ENCODE results near the gene AP3M1. TPM values are rescaled to one million over a fixed set of nuclear protein-coding genes. Genes with fewer than 3 reads are reported as not detected.

Gene AP3M1
- total RNA-seq, 1 experiment from 2014 or later = 37.4 TPM

DNA sequence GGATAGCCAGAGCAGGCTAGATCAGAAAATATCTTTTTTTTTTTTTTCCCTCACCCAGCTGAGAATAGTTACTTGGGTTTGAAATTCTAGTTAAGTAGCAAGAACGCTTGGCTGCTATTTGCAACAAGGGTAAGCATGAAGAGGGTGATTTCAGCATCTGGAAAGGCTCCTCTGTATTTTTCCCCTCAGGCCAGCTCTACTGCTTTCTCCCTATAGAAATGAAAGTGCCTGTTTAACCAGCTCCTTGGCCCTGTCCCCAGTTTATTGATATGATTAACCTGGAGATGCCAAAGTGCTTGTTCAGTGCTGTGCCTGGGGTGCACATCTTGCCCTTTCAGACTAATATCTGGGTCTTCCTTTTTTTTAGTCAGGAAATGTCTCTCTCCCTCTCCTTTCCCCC lies 37.1 kb downstream of the AP3M1 start:
- no peak overlapping the region for H2BK120ac ChIP-seq (ENCODE audit: low read depth, low read length, poor library complexity, severe bottlenecking)
- H3K27ac ChIP-seq (ENCODE audit: insufficient read length, low read depth, low read length) = no peak overlapping the region
- no peak overlapping the region for H4K91ac ChIP-seq (ENCODE audit: insufficient read length, low read depth, low read length)
- H2AK5ac ChIP-seq (ENCODE audit: insufficient read length, low read length) = no peak overlapping the region
- Mint-ChIP-seq H3K27me3 (ENCODE audit: low read depth) (peaks cover 2% of the 10 kb centered on the region; the same call in 1 of the 2 replicates), H3K9me3 (no peaks in the 10 kb centered on the region), H3K27ac (peak overlapping the region in 1 of 3 experiments; percentile 81; a peak in 3 of 7 replicates), H3K36me3 (ENCODE audit: insufficient read depth in 1 of 3, low read depth in 3 of 3) (peaks cover 79 to 98% (median 97%) of the 10 kb centered on the region in 3 experiments; a peak in 6 of 7 replicates), H3K4me1 (no peaks in the 10 kb centered on the region), H3K4me3 (no peak overlapping the region)
- H3K18ac ChIP-seq (ENCODE audit: insufficient read length, low read depth, low read length) = no peak overlapping the region
- no peak overlapping the region for H3K56ac ChIP-seq (ENCODE audit: insufficient read length, low read depth, low read length)
- no peaks in the 10 kb centered on the region for H3K27me3 ChIP-seq (ENCODE audit: insufficient read depth, low read length)
- peaks cover 3% of the 10 kb centered on the region for H3K79me1 ChIP-seq (ENCODE audit: insufficient read depth, low read depth, low read length, poor library complexity, severe bottlenecking)
- no peak overlapping the region for H2BK5ac ChIP-seq (ENCODE audit: insufficient read length, low read length)
- no peak overlapping the region for H3K14ac ChIP-seq (ENCODE audit: insufficient read depth, low read length)
- no peak overlapping the region for H2BK12ac ChIP-seq (ENCODE audit: insufficient read length, low read depth, low read length)
- no peak overlapping the region for H3K9ac ChIP-seq (ENCODE audit: extremely low read depth, insufficient read length, low read length)
- no peak overlapping the region for H3T11ph ChIP-seq (ENCODE audit: low read length)
- H3K4ac ChIP-seq (ENCODE audit: low read depth, low read length) = no peak overlapping the region
- TF ChIP-seq CTCF (conservative IDR thresholded peaks at IDR 0.05) = no peak
- no peak overlapping the region for H4K5ac ChIP-seq (ENCODE audit: insufficient read length, low read depth, low read length)
- no peaks in the 10 kb centered on the region for H4K20me1 ChIP-seq (ENCODE audit: control insufficient read depth, insufficient read depth, insufficient read length)
- H3K79me2 ChIP-seq (ENCODE audit: insufficient read depth, low read length) = no peaks in the 10 kb centered on the region
- no peaks in the 10 kb centered on the region for H3K23me2 ChIP-seq (ENCODE audit: insufficient read length, low read depth, low read length, poor library complexity, severe bottlenecking)
- H4K8ac ChIP-seq (replicated peaks; ENCODE audit: insufficient read length, low read depth, low read length) = no peak overlapping the region
- H3K9me3 ChIP-seq (ENCODE audit: control insufficient read depth, low read depth, low read length) = no peaks in the 10 kb centered on the region
- no CpG with 5 or more reads among the region's 1 CpG for WGBS (ENCODE audit: extremely low coverage, insufficient read length, low lambda C conversion rate)
- H3K23ac ChIP-seq (ENCODE audit: insufficient read length, low read depth, low read length) = no peak overlapping the region
- H3K4me1 ChIP-seq (ENCODE audit: insufficient read depth, low read length) = no peaks in the 10 kb centered on the region
- no peak overlapping the region for H2BK20ac ChIP-seq (ENCODE audit: low read depth, low read length, poor library complexity, severe bottlenecking)
- H2BK15ac ChIP-seq (ENCODE audit: low read depth, low read length) = no peak overlapping the region
- no peak for DNase-seq
- no peak overlapping the region for H2AFZ ChIP-seq (ENCODE audit: low read length)
- H3K4me2 ChIP-seq (ENCODE audit: insufficient read depth, insufficient read length, low read length) = no peak overlapping the region

Data from H9 (cell line).